ENCODE results near the gene EYA3.

EYA3 gene

GRCh38 chr1:28088168-28088961 is at the start of gene EYA3:
Gene EYA3 (minus strand): TSS chr1:28088610. CDS start chr1:28058026, 30,584 bp downstream.
- DNase-seq (ENCODE audit: low spot score) = peak; percentile 100

GRCh38 chr1:28136922-28137613 is 48.7 kb upstream of the EYA3 start:
- DNase-seq (ENCODE audit: low spot score) = no peak

GRCh38 chr1:28136169-28136921 is 47.9 kb upstream of the EYA3 start:
- DNase-seq (ENCODE audit: low spot score) = no peak

GRCh38 chr1:28135371-28136168 is 47.2 kb upstream of the EYA3 start:
- DNase-seq (ENCODE audit: low spot score) = no peak

- DNase-seq (ENCODE audit: low spot score) = no peak
Measured at GRCh38 chr1:28134651-28135207, 46.3 kb upstream of the EYA3 start.

GRCh38 chr1:28132171-28133167 is 44.1 kb upstream of the EYA3 start:
- DNase-seq (ENCODE audit: low spot score) = no peak

- DNase-seq (ENCODE audit: low spot score) = no peak
Measured at GRCh38 chr1:28130901-28131300, 42.5 kb upstream of the EYA3 start.

GRCh38 chr1:28129150-28129549 is 40.7 kb upstream of the EYA3 start:
- DNase-seq (ENCODE audit: low spot score) = no peak

GRCh38 chr1:28127617-28128257 is 39.3 kb upstream of the EYA3 start:
- no peak for DNase-seq (ENCODE audit: low spot score)

GRCh38 chr1:28126783-28127490 is 38.5 kb upstream of the EYA3 start:
- DNase-seq (ENCODE audit: low spot score) = no peak

- no peak for DNase-seq (ENCODE audit: low spot score)
Measured at GRCh38 chr1:28126212-28126611, 37.8 kb upstream of the EYA3 start.

GRCh38 chr1:28123461-28123961 is 35.1 kb upstream of the EYA3 start:
- no peak for DNase-seq (ENCODE audit: low spot score)

GRCh38 chr1:28122183-28122582 is 33.8 kb upstream of the EYA3 start:
- DNase-seq (ENCODE audit: low spot score) = no peak

GRCh38 chr1:28119556-28119955 is 31.1 kb upstream of the EYA3 start:
- DNase-seq (ENCODE audit: low spot score) = no peak

GRCh38 chr1:28118640-28119307 is 30.4 kb upstream of the EYA3 start:
- no peak for DNase-seq (ENCODE audit: low spot score)

- peak; percentile 35 for DNase-seq (ENCODE audit: low spot score)
Measured at GRCh38 chr1:28115267-28115666, 26.9 kb upstream of the EYA3 start.

- no peak for DNase-seq (ENCODE audit: low spot score)
Measured at GRCh38 chr1:28114844-28115243, 26.4 kb upstream of the EYA3 start.

GRCh38 chr1:28113242-28113572 is 24.8 kb upstream of the EYA3 start:
- no peak for DNase-seq (ENCODE audit: low spot score)
